HEK293 (cell line): ENCODE results near the gene DYNLT2B.

Experiments used
- CTCF ChIA-PET: fragments of 350-600 bp; formaldehyde crosslinking; extraction: SDS; loops from one replicate; lab custom pipeline; 2021; ENCODE audit warnings: antibody characterized with exemption; lab: Yijun Ruan, JAX
- POLR2A ChIA-PET: fragments of 300-600 bp; formaldehyde crosslinking; extraction: SDS; loops from one replicate; lab custom pipeline; 2020; ENCODE audit warnings: antibody characterized with exemption, inconsistent platforms; lab: Yijun Ruan, JAX
- H3K27ac ChIP-seq: fragments of 200-500 bp; sonication (Bioruptor generic); 2 replicates; pipeline ENCODE4 v1.5.1; 2014; ENCODE audit warnings: low read depth, low read length, control low read depth, inconsistent platforms; ENCODE audit errors: extremely low read depth
- H3K36me3 ChIP-seq, 2 experiments: fragments of 200-500 bp in 1 of 2; sonication (Bioruptor generic) in 1 of 2; 1 replicate in 1 of 2; 2 replicates in 1 of 2; pipeline ENCODE4 v1.5.1; 2014 to 2017; ENCODE audit warnings: inconsistent platforms in 2 of 2, low read length in 2 of 2; ENCODE audit not compliant: control insufficient read depth in 2 of 2, insufficient read depth in 1 of 2
- H3K4me1 ChIP-seq: fragments of 200-500 bp; sonication (Bioruptor generic); 2 replicates; pipeline ENCODE4 v1.5.1; 2014; ENCODE audit warnings: mild to moderate bottlenecking, low read length, inconsistent platforms; ENCODE audit not compliant: control insufficient read depth, insufficient read depth
- H3K4me3 ChIP-seq: 2 replicates; pipeline ENCODE4 v1.5.1; 2011; ENCODE audit warnings: low read depth, mild to moderate bottlenecking, control low read depth, low read length, moderate library complexity
- H3K9me3 ChIP-seq: fragments of 200-500 bp; sonication (Bioruptor generic); 2 replicates; pipeline ENCODE4 v1.5.1; 2014; ENCODE audit warnings: low read depth, low read length, inconsistent platforms; ENCODE audit not compliant: control insufficient read depth, insufficient read depth
- HOXC10 ChIP-seq: sonication (generic); formaldehyde crosslinking; IDR thresholded peaks from 2 replicates; pipeline ENCODE4 v1.8.1; 2023; ENCODE audit warnings: mild to moderate bottlenecking, missing genetic modification reagents
- KLF7 ChIP-seq: fragments of 450-650 bp; formaldehyde crosslinking; IDR thresholded peaks from 2 replicates; pipeline ENCODE4 v1.5.1; 2016; ENCODE audit warnings: missing biosample characterization, missing genetic modification characterization, borderline replicate concordance
- OVOL3 ChIP-seq: fragments of 450-650 bp; formaldehyde crosslinking; IDR thresholded peaks from 2 replicates; pipeline ENCODE4 v1.5.1; 2016; ENCODE audit warnings: missing biosample characterization, missing genetic modification characterization
- PATZ1 ChIP-seq: fragments of 450-650 bp; formaldehyde crosslinking; IDR thresholded peaks from 2 replicates; pipeline ENCODE4 v1.5.1; 2016; ENCODE audit warnings: missing biosample characterization, missing genetic modification characterization
- PRDM10 ChIP-seq: fragments of 450-650 bp; formaldehyde crosslinking; IDR thresholded peaks from 2 replicates; pipeline ENCODE4 v1.5.1; 2016; ENCODE audit warnings: missing biosample characterization, missing genetic modification characterization
- SP7 ChIP-seq: fragments of 450-650 bp; formaldehyde crosslinking; IDR thresholded peaks from 2 replicates; pipeline ENCODE4 v1.5.1; 2016; ENCODE audit warnings: missing biosample characterization, missing genetic modification characterization
- ZBTB17 ChIP-seq: fragments of 450-650 bp; formaldehyde crosslinking; IDR thresholded peaks from 2 replicates; pipeline ENCODE4 v1.5.1; 2016; ENCODE audit warnings: missing biosample characterization, missing genetic modification characterization
- ZFP3 ChIP-seq: fragments of 450-650 bp; formaldehyde crosslinking; IDR thresholded peaks from 2 replicates; pipeline ENCODE4 v1.5.1; 2016; ENCODE audit warnings: low read depth, missing biosample characterization, missing genetic modification characterization
- ZNF112 ChIP-seq: fragments of 450-650 bp; formaldehyde crosslinking; IDR thresholded peaks from 2 replicates; pipeline ENCODE4 v1.5.0; 2017; ENCODE audit warnings: missing biosample characterization, missing genetic modification characterization
- ZNF132 ChIP-seq: fragments of 450-650 bp; formaldehyde crosslinking; IDR thresholded peaks from 2 replicates; pipeline ENCODE4 v1.5.1; 2017; ENCODE audit warnings: missing biosample characterization, missing genetic modification characterization, borderline replicate concordance
- ZNF324 ChIP-seq: fragments of 450-650 bp; formaldehyde crosslinking; IDR thresholded peaks from 2 replicates; pipeline ENCODE4 v1.5.1; 2016; ENCODE audit warnings: missing biosample characterization, missing genetic modification characterization
- ZNF501 ChIP-seq: fragments of 450-650 bp; formaldehyde crosslinking; IDR thresholded peaks from 2 replicates; pipeline ENCODE4 v1.5.1; 2016; ENCODE audit warnings: missing biosample characterization, missing genetic modification characterization
- ZNF518A ChIP-seq: fragments of 450-650 bp; formaldehyde crosslinking; conservative IDR thresholded peaks from 2 replicates; pipeline ENCODE4 v1.5.1; 2016; ENCODE audit warnings: low read depth, missing biosample characterization, missing genetic modification characterization
- ZNF521 ChIP-seq: fragments of 450-650 bp; formaldehyde crosslinking; IDR thresholded peaks from 2 replicates; pipeline ENCODE4 v1.5.1; 2017; ENCODE audit warnings: missing biosample characterization, mild to moderate bottlenecking, missing genetic modification characterization
- ZNF549 ChIP-seq: fragments of 450-650 bp; IDR thresholded peaks from 2 replicates; pipeline ENCODE4 v1.5.1; 2018; ENCODE audit warnings: missing biosample characterization, missing genetic modification characterization, mild to moderate bottlenecking, inconsistent platforms, moderate library complexity
- ZNF571 ChIP-seq: fragments of 450-650 bp; formaldehyde crosslinking; IDR thresholded peaks from 2 replicates; pipeline ENCODE4 v1.5.0; 2017; ENCODE audit warnings: missing biosample characterization, missing genetic modification characterization
- ZNF600 ChIP-seq: fragments of 450-650 bp; formaldehyde crosslinking; IDR thresholded peaks from 2 replicates; pipeline ENCODE4 v1.5.1; 2016; ENCODE audit warnings: missing biosample characterization, missing genetic modification characterization
- ZNF621 ChIP-seq: fragments of 450-650 bp; formaldehyde crosslinking; IDR thresholded peaks from 2 replicates; pipeline ENCODE4 v1.5.1; 2017; ENCODE audit warnings: missing biosample characterization, missing genetic modification characterization
- ZNF658 ChIP-seq: fragments of 450-650 bp; formaldehyde crosslinking; IDR thresholded peaks from 2 replicates; pipeline ENCODE4; 2016; ENCODE audit warnings: missing biosample characterization, missing genetic modification characterization
- ZSCAN23 ChIP-seq: fragments of 450-650 bp; formaldehyde crosslinking; IDR thresholded peaks from 2 replicates; pipeline ENCODE4 v1.5.1; 2016; ENCODE audit warnings: missing biosample characterization, missing genetic modification characterization

Gene DYNLT2B

GRCh38 chr3:196281962-196282361 lies 36.1 kb downstream of the DYNLT2B start (continued):
- no peak for TF ChIP-seq ZNF521
- no peak for TF ChIP-seq ZSCAN23 (tag by site-specific recombination)
- TF ChIP-seq OVOL3 (tag by site-specific recombination), result no peak
- no peak for TF ChIP-seq ZNF549
- no peak for TF ChIP-seq ZNF132 (tag by site-specific recombination)
- no peak for TF ChIP-seq PATZ1 (tag by site-specific recombination)
- TF ChIP-seq, all 188 proteins: peak for 0

- Histone ChIP-seq H3K4me3 (no peak overlapping the region), H3K4me1 (no peaks in the 10 kb centered on the region; the same call in 1 of the 2 replicates), H3K36me3 (no peaks in the 10 kb centered on the region), H3K27ac (no peak overlapping the region), H3K9me3 (no peaks in the 10 kb centered on the region)
- TF ChIP-seq ZNF571 (tag by site-specific recombination) (no peak), ZBTB17 (tag by site-specific recombination) (peak; percentile 54), ZNF518A (no peak)
- ChIA-PET POLR2A (interaction anchor here (0.9 kb wide), 1 partner anchor 37 kb away, joined by 3 read pairs; the partner anchor contains the start of gene DYNLT2B), CTCF (no interaction called here)
Measured at GRCh38 chr3:196280689-196281440, 37.2 kb downstream of the DYNLT2B start.

- ChIA-PET CTCF (no interaction called here), POLR2A (no interaction called here)
- Histone ChIP-seq H3K4me3 (no peak overlapping the region), H3K36me3 (peaks cover 0 to 29% of the 10 kb centered on the region in 2 experiments; a peak in 1 of 3 replicates), H3K4me1 (no peaks in the 10 kb centered on the region), H3K9me3 (no peaks in the 10 kb centered on the region), H3K27ac (no peak overlapping the region)
- TF ChIP-seq KLF7 (tag by site-specific recombination), result no peak
- no peak for TF ChIP-seq ZNF324
- no peak for TF ChIP-seq ZNF501 (tag by site-specific recombination)
- TF ChIP-seq ZFP3, result no peak
- TF ChIP-seq ZNF600 (tag by site-specific recombination), result no peak
- TF ChIP-seq ZNF549, result no peak
- TF ChIP-seq ZNF112 (tag by site-specific recombination), result no peak
- TF ChIP-seq SP7 (tag by site-specific recombination), result no peak
- no peak for TF ChIP-seq PRDM10 (tag by site-specific recombination)
- TF ChIP-seq ZNF621 (tag by site-specific recombination), result no peak
- TF ChIP-seq ZNF658 (tag by site-specific recombination), result no peak
- TF ChIP-seq HOXC10 (CRISPR knock-in tag), result no peak
Measured at GRCh38 chr3:196275126-196275525, 42.9 kb downstream of the DYNLT2B start.
